Measurements from ENCODE around the gene CENPVL2.
"Not testable (repeated sequence)": the region's sequence is repeated elsewhere in the genome, so short reads cannot be mapped to it uniquely, and the experiment has no call there.

Gene CENPVL2

GRCh38 chrX:51682720-51683062 is at the start of gene CENPVL2:
CENPVL2 (minus strand) TSS chrX:51682831; CDS start chrX:51682831, 0 bp downstream.
- DNase-seq (ENCODE audit: low read depth) = not testable (repeated sequence)

- DNase-seq (ENCODE audit: low read depth) = no peak
These were observed 45.6 kb upstream of the CENPVL2 start for GRCh38 chrX:51728202-51728601.

GRCh38 chrX:51712943-51713647 is 30.5 kb upstream of the CENPVL2 start:
- DNase-seq (ENCODE audit: low read depth) = not testable (repeated sequence)

- not testable (repeated sequence) for DNase-seq (ENCODE audit: low read depth)
These were observed 27.9 kb upstream of the CENPVL2 start, which contains the start of gene CENPVL1 for GRCh38 chrX:51710277-51711164. CENPVL1 (plus strand) TSS chrX:51710512; CDS start chrX:51710512, 0 bp downstream.

GRCh38 chrX:51697397-51697796 is 14.8 kb upstream of the CENPVL2 start:
- DNase-seq (ENCODE audit: low read depth) = no peak

- no peak for DNase-seq (ENCODE audit: low read depth)
These were observed 11.6 kb upstream of the CENPVL2 start for GRCh38 chrX:51694254-51694653.

GRCh38 chrX:51681808-51682719 is 567 bp downstream of the CENPVL2 start:
- DNase-seq (ENCODE audit: low read depth) = not testable (repeated sequence)

GRCh38 chrX:51679689-51680433 is 2.8 kb downstream of the CENPVL2 start:
- DNase-seq (ENCODE audit: low read depth) = not testable (repeated sequence)

- DNase-seq (ENCODE audit: low read depth) = no peak
These were observed 16.6 kb downstream of the CENPVL2 start for GRCh38 chrX:51665981-51666380.

- DNase-seq (ENCODE audit: low read depth) = no peak
These were observed 39.3 kb downstream of the CENPVL2 start for GRCh38 chrX:51643377-51643776.

- DNase-seq (ENCODE audit: low read depth) = no peak
These were observed 41.1 kb downstream of the CENPVL2 start for GRCh38 chrX:51641421-51642021.

- not testable (repeated sequence) for DNase-seq (ENCODE audit: low read depth)
These were observed 46.1 kb downstream of the CENPVL2 start for GRCh38 chrX:51636511-51636910.
